Neural cell (in vitro differentiated cells): ENCODE measurements around the gene TMC2.

Source experiments
- EZH2 ChIP-seq: fragments of 200-600, 300-800 bp; shearing (Covaris generic), sonication (generic); IDR thresholded peaks from 2 replicates; pipeline ENCODE4 v1.6.1; 2014; ENCODE audit warnings: antibody characterized with exemption, low read length, borderline replicate concordance, mild to moderate bottlenecking; ENCODE audit not compliant: insufficient read depth, poor library complexity, severe bottlenecking
- MXI1 ChIP-seq: fragments of 450-650 bp; conservative IDR thresholded peaks from 2 replicates; pipeline ENCODE4 v1.6.1; 2014; ENCODE audit warnings: antibody characterized with exemption, mild to moderate bottlenecking; ENCODE audit not compliant: poor library complexity, severe bottlenecking
- POLR2AphosphoS5 ChIP-seq: IDR thresholded peaks from 2 replicates; pipeline ENCODE4 v1.6.1; 2012
- RAD21 ChIP-seq: fragments of 450-650 bp; conservative IDR thresholded peaks from 2 replicates; pipeline ENCODE4 v1.6.1; 2014; ENCODE audit warnings: antibody characterized with exemption, mild to moderate bottlenecking, moderate library complexity
- TAF1 ChIP-seq: IDR thresholded peaks from 2 replicates; pipeline ENCODE4 v1.6.1; 2012; ENCODE audit warnings: low read depth
- TF ChIP-seq, protein P1 (sequence below): fragments of 450-650 bp; IDR thresholded peaks from 2 replicates; pipeline ENCODE4 v1.5.1; 2014; ENCODE audit warnings: antibody characterized with exemption, mild to moderate bottlenecking, moderate library complexity; ENCODE audit not compliant: poor library complexity, severe bottlenecking
- TF ChIP-seq, protein P2 (sequence below): IDR thresholded peaks from 2 replicates; pipeline ENCODE4 v1.6.1; 2012; ENCODE audit warnings: borderline replicate concordance

DNA sequence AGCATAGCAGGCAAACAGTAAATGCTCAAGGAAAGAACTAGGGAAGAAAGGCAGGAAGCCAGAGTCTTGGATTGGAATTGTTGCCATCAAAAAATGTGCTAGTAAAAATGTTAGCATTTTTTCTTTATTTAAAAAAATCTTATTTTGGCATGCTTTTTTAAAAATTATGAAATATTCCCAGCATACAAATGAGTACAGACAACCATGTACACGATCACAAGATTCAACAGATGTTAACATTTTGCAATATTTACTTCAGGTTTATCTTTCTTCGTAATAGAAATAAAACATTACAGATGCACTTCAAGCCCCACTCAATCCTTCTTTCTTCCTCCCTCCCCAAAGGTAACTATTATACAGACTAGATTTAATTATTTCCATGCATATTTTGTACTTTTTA, 88.7 kb downstream of the TMC2 start:
- TF ChIP-seq, protein P1, sequence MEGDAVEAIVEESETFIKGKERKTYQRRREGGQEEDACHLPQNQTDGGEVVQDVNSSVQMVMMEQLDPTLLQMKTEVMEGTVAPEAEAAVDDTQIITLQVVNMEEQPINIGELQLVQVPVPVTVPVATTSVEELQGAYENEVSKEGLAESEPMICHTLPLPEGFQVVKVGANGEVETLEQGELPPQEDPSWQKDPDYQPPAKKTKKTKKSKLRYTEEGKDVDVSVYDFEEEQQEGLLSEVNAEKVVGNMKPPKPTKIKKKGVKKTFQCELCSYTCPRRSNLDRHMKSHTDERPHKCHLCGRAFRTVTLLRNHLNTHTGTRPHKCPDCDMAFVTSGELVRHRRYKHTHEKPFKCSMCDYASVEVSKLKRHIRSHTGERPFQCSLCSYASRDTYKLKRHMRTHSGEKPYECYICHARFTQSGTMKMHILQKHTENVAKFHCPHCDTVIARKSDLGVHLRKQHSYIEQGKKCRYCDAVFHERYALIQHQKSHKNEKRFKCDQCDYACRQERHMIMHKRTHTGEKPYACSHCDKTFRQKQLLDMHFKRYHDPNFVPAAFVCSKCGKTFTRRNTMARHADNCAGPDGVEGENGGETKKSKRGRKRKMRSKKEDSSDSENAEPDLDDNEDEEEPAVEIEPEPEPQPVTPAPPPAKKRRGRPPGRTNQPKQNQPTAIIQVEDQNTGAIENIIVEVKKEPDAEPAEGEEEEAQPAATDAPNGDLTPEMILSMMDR = no peak
- TF ChIP-seq MXI1 (no peak), EZH2 (no peak), RAD21 (no peak), POLR2AphosphoS5 (no peak), TAF1 (no peak)
- TF ChIP-seq, protein P2, sequence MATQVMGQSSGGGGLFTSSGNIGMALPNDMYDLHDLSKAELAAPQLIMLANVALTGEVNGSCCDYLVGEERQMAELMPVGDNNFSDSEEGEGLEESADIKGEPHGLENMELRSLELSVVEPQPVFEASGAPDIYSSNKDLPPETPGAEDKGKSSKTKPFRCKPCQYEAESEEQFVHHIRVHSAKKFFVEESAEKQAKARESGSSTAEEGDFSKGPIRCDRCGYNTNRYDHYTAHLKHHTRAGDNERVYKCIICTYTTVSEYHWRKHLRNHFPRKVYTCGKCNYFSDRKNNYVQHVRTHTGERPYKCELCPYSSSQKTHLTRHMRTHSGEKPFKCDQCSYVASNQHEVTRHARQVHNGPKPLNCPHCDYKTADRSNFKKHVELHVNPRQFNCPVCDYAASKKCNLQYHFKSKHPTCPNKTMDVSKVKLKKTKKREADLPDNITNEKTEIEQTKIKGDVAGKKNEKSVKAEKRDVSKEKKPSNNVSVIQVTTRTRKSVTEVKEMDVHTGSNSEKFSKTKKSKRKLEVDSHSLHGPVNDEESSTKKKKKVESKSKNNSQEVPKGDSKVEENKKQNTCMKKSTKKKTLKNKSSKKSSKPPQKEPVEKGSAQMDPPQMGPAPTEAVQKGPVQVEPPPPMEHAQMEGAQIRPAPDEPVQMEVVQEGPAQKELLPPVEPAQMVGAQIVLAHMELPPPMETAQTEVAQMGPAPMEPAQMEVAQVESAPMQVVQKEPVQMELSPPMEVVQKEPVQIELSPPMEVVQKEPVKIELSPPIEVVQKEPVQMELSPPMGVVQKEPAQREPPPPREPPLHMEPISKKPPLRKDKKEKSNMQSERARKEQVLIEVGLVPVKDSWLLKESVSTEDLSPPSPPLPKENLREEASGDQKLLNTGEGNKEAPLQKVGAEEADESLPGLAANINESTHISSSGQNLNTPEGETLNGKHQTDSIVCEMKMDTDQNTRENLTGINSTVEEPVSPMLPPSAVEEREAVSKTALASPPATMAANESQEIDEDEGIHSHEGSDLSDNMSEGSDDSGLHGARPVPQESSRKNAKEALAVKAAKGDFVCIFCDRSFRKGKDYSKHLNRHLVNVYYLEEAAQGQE = no peak
